ENCODE measurements around the gene ELAVL4.

The ELAVL4 gene

GRCh38 chr1:50179639-50180038, 70.9 kb downstream of the ELAVL4 start:
- no peak for DNase-seq (ENCODE audit: low read depth in 3 of 3)

- DNase-seq (ENCODE audit: low read depth in 3 of 3): no peak
These were observed 71.6 kb downstream of the ELAVL4 start for GRCh38 chr1:50180367-50180766.

- DNase-seq (ENCODE audit: low read depth in 3 of 3): no peak
These were observed 72.4 kb downstream of the ELAVL4 start for GRCh38 chr1:50181027-50181663.

- DNase-seq (ENCODE audit: low read depth in 3 of 3): no peak
These were observed 74.8 kb downstream of the ELAVL4 start for GRCh38 chr1:50183378-50184133.

- DNase-seq (ENCODE audit: low read depth in 3 of 3): no peak
These were observed 80.6 kb downstream of the ELAVL4 start for GRCh38 chr1:50189369-50189768.

GRCh38 chr1:50193002-50193401, 84.3 kb downstream of the ELAVL4 start:
- DNase-seq (ENCODE audit: low read depth in 3 of 3): no peak

- no peak for DNase-seq (ENCODE audit: low read depth in 3 of 3)
These were observed 86.5 kb downstream of the ELAVL4 start for GRCh38 chr1:50195205-50195604.

GRCh38 chr1:50196081-50196480, 87.4 kb downstream of the ELAVL4 start:
- DNase-seq (ENCODE audit: low read depth in 3 of 3): no peak

- DNase-seq (ENCODE audit: low read depth in 3 of 3): no peak
These were observed 88.5 kb downstream of the ELAVL4 start for GRCh38 chr1:50197216-50197615.

- no peak for DNase-seq (ENCODE audit: low read depth in 3 of 3)
These were observed 99.6 kb downstream of the ELAVL4 start for GRCh38 chr1:50208315-50208714.

- DNase-seq (ENCODE audit: low read depth in 3 of 3): no peak
These were observed 100.0 kb downstream of the ELAVL4 start for GRCh38 chr1:50208756-50209155.

GRCh38 chr1:50209749-50210148, 101.0 kb downstream of the ELAVL4 start:
- DNase-seq (ENCODE audit: low read depth in 3 of 3): no peak

- DNase-seq (ENCODE audit: low read depth in 3 of 3): no peak
These were observed 104.8 kb downstream of the ELAVL4 start for GRCh38 chr1:50213505-50213904.

GRCh38 chr1:50214717-50215116, 106.0 kb downstream of the ELAVL4 start:
- no peak for DNase-seq (ENCODE audit: low read depth in 3 of 3)

GRCh38 chr1:50218344-50219120, 109.8 kb downstream of the ELAVL4 start:
- DNase-seq (ENCODE audit: low read depth in 3 of 3): no peak

- no peak for DNase-seq (ENCODE audit: low read depth in 3 of 3)
These were observed 120.2 kb downstream of the ELAVL4 start for GRCh38 chr1:50228871-50229384.

GRCh38 chr1:50231209-50231608, 122.5 kb downstream of the ELAVL4 start:
- DNase-seq (ENCODE audit: low read depth in 3 of 3): no peak

- no peak for DNase-seq (ENCODE audit: low read depth in 3 of 3)
These were observed 123.6 kb downstream of the ELAVL4 start for GRCh38 chr1:50232336-50232735.

- no peak for DNase-seq (ENCODE audit: low read depth in 3 of 3)
These were observed 127.9 kb downstream of the ELAVL4 start for GRCh38 chr1:50236656-50237055.

GRCh38 chr1:50237056-50237455, 128.3 kb downstream of the ELAVL4 start:
- DNase-seq (ENCODE audit: low read depth in 3 of 3): no peak

- DNase-seq (ENCODE audit: low read depth in 3 of 3): no peak
These were observed 135.2 kb downstream of the ELAVL4 start for GRCh38 chr1:50243939-50244338.

- DNase-seq (ENCODE audit: low read depth in 3 of 3): no peak
These were observed 138.1 kb downstream of the ELAVL4 start for GRCh38 chr1:50246869-50247268.

Data from stimulated activated CD4-positive, alpha-beta T cell treated with anti-CD3 and anti-CD28 coated beads, TNF-alpha, amount 100 ng/mL, for 24 hours (primary cell).